C4-2B (cell line): ENCODE results near the gene ANKMY1.

ENCODE experiments used
- H3K27ac ChIP-seq: fragments of 450-650 bp; 2 replicates; pipeline ENCODE4 v1.5.1; 2017
- CTCF ChIP-seq: fragments of 450-650 bp; conservative IDR thresholded peaks from 2 replicates; pipeline ENCODE4 v1.5.1; 2017; ENCODE audit warnings: mild to moderate bottlenecking
- ZFX ChIP-seq: fragments of 450-650 bp; IDR thresholded peaks from 2 replicates; pipeline ENCODE4 v1.6.1; 2017

The ANKMY1 gene

GRCh38 chr2:240579071-240579762, 21.4 kb upstream of the ANKMY1 start:
- TF ChIP-seq CTCF = no peak
- no peak for TF ChIP-seq ZFX
- no peak overlapping the region for H3K27ac ChIP-seq

GRCh38 chr2:240578488-240578887, 20.7 kb upstream of the ANKMY1 start:
- H3K27ac ChIP-seq = no peak overlapping the region
- TF ChIP-seq CTCF = no peak
- no peak for TF ChIP-seq ZFX

GRCh38 chr2:240578110-240578450, 20.3 kb upstream of the ANKMY1 start:
- TF ChIP-seq ZFX (no peak), CTCF (no peak)

GRCh38 chr2:240577281-240578109, 19.7 kb upstream of the ANKMY1 start:
- no peak overlapping the region for H3K27ac ChIP-seq
- TF ChIP-seq CTCF (no peak), ZFX (no peak)

More at GRCh38 chr2:240578110-240578450, 20.3 kb upstream of the ANKMY1 start:
- no peak overlapping the region for H3K27ac ChIP-seq

GRCh38 chr2:240576436-240577205, 18.8 kb upstream of the ANKMY1 start:
- TF ChIP-seq CTCF (no peak), ZFX (no peak)
- H3K27ac ChIP-seq = no peak overlapping the region

GRCh38 chr2:240576036-240576435, 18.2 kb upstream of the ANKMY1 start:
- TF ChIP-seq ZFX = no peak
- no peak for TF ChIP-seq CTCF
- H3K27ac ChIP-seq = no peak overlapping the region
